ENCODE results near the gene KLHL34. TPM values are rescaled to one million over a fixed set of nuclear protein-coding genes. Genes with fewer than 3 reads are reported as not detected.

KLHL34 gene, protein sequence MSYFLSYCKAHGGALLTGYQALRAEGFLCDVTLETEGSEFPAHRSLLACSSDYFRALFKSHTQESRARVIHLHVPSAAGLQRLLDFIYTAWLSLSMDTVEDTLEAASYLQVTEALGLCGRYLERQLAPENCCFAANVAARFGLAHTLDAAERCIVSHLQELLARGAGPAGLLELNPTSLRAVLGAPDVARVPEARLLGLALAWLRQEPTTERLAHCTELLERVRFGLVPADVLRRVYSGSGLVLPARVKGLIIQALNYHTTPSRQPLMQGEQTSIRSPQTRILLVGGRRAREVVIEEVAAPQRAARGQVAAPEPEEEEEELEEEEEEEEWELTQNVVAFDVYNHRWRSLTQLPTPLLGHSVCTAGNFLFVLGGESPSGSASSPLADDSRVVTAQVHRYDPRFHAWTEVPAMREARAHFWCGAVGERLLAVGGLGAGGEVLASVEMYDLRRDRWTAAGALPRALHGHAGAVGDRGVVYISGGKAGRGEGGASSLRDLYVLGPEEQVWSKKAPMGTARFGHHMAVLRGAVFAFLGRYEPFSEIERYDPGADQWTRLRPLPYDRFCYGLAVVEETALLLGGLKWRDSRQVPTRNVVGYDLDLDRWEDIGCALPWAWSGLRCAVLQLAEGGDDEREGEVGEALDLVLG
- total RNA-seq: 10 to 100 TPM in 2 of 9 donors, 1 to 10 TPM in 7; 3.3 to 12.3 (median 6.1) TPM
- 1 to 10 TPM; 3.4 to 3.9 TPM for polyA plus RNA-seq
- long read RNA-seq, donor 1, transcript KLHL34-201 (1 exons, 3,641 nt): major isoform, 26 of 29 reads
- long read RNA-seq, donor 1, partial matches to known transcripts: 0 of 29 reads
- long read RNA-seq, donor 1, other reads (novel, unspliced or antisense): 3 of 29 reads
- long read RNA-seq, donor 2, transcript KLHL34-201 (1 exons, 3,641 nt): major isoform, 30 of 31 reads
- long read RNA-seq, donor 2, partial matches to known transcripts: 0 of 31 reads
- long read RNA-seq, donor 2, other reads (novel, unspliced or antisense): 1 of 31 reads
- long read RNA-seq, donor 3, transcript KLHL34-201 (1 exons, 3,641 nt): major isoform, 29 of 30 reads
- long read RNA-seq, donor 3, partial matches to known transcripts: 0 of 30 reads
- long read RNA-seq, donor 3, other reads (novel, unspliced or antisense): 1 of 30 reads

DNA sequence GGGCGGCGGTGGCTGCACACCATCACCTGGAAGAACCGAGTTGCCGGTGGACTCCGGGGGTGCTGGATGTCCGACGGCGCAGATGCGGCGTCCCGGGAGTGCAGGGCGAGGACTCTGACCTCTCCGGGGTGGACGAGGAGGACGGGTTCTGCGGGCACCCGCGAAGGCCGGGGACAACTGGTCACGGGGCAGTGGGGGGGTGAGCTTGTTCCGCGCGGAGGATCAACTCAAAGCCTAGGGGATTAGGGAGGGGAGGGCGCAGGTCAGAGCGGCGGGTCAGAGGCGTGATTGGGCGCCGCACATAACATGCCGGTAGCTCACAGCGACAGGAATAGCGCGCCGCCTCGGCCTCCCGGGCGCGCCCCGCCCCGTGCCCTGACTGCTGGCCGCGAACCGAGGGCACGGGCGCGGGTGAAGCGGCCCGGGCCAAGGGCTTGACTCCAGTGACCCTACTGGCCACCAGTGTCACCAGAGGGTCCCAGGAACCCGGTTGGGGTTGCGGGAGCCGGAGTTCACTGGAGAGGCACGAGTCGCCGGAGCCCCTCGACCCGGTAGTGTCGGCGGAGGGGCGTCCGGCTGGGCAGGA is at the start of gene KLHL34:
KLHL34 (minus strand) TSS at position 179 of the 586 bp plus-strand sequence. CDS start 542 bp downstream, outside the sequence.
- intact Hi-C loops (cut with DNase I): no loop called here
- H3K36me3 ChIP-seq: no peaks in the 10 kb centered on the region
- H3K9me3 ChIP-seq: peaks cover 0 to 4% (median 0%) of the 10 kb centered on the region in 12 donors
- H3K27me3 ChIP-seq: peaks cover 0 to 28% (median 0%) of the 10 kb centered on the region in 9 donors
- 1 to 57% (median 24%) methylated on average over 44 to 60 of the region's 60 CpGs for WGBS, 4 donors
- H3K4me3 ChIP-seq: peak within 1 kb of the TSS in 11 of 12 donors; percentile 10 to 58 (median 46)
- peak; percentile 30 to 55 (median 36) for DNase-seq
- peak within 1 kb of the TSS in 11 of 12 donors; percentile 54 to 92 (median 76) for H3K27ac ChIP-seq
- peak; percentile 76 to 89 (median 84) for ATAC-seq
- TF ChIP-seq, protein P1, sequence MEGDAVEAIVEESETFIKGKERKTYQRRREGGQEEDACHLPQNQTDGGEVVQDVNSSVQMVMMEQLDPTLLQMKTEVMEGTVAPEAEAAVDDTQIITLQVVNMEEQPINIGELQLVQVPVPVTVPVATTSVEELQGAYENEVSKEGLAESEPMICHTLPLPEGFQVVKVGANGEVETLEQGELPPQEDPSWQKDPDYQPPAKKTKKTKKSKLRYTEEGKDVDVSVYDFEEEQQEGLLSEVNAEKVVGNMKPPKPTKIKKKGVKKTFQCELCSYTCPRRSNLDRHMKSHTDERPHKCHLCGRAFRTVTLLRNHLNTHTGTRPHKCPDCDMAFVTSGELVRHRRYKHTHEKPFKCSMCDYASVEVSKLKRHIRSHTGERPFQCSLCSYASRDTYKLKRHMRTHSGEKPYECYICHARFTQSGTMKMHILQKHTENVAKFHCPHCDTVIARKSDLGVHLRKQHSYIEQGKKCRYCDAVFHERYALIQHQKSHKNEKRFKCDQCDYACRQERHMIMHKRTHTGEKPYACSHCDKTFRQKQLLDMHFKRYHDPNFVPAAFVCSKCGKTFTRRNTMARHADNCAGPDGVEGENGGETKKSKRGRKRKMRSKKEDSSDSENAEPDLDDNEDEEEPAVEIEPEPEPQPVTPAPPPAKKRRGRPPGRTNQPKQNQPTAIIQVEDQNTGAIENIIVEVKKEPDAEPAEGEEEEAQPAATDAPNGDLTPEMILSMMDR (IDR thresholded peaks at IDR 0.05): no peak
- TF ChIP-seq POLR2A (IDR thresholded peaks at IDR 0.05): peak in 1 of 2 donors; percentile 47
- H3K4me1 ChIP-seq: no peaks in the 10 kb centered on the region

DNA sequence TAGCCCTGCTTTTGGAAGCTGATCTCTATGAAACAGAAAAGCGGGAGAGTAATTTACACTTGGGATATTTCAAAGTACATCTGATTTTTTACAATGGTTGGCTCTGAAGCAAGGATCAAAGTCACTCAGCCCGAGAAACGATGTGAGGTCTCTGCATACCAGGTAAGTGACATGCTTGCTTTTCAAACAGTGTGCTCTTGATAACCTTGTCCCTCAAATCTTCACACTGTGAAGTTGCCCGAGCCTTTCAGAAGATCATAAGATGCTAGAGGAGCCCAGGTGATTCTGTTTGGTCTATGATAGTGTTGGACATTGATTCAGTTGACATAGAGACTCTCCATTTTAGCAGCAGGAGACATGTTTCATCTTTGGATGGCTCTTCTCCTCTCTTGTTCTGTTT is 47.1 kb upstream of the KLHL34 start:
- H3K27me3 ChIP-seq: peaks cover 0 to 3% (median 0%) of the 10 kb centered on the region in 9 donors
- H3K36me3 ChIP-seq: peaks cover 0 to 8% (median 0%) of the 10 kb centered on the region in 9 donors
- 58 to 67% (median 63%) methylated on average over 4 of the region's 4 CpGs for WGBS, 4 donors
- DNase-seq: no peak
- ATAC-seq: no peak
- no peak overlapping the region for H3K27ac ChIP-seq
- no peak overlapping the region for H3K4me3 ChIP-seq
- no peak for TF ChIP-seq POLR2A (IDR thresholded peaks at IDR 0.05)
- TF ChIP-seq, protein P1 (IDR thresholded peaks at IDR 0.05): no peak
- H3K9me3 ChIP-seq: no peaks in the 10 kb centered on the region
- peaks cover 0 to 6% (median 0%) of the 10 kb centered on the region in 12 donors for H3K4me1 ChIP-seq
- intact Hi-C loops (cut with DNase I): no loop called here

DNA sequence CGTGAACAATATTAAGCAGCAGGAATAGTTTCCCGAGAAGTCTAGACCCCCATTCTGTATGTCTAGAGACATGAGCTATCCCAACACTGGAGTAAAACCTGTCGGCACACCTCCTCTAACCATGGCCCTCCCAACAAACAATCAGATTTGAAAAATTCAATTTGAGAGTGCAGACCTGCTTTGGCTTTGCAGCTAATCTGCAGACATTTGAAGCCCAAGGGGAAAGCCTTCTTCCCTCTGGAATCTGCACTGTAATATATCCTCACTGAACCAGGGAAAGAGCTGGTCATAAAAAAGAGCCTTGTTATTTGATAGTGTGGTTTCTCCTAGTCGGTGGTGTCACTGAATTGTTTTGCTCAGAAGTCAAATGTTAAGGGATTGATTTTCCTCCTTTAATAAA is 44.6 kb upstream of the KLHL34 start:
- TF ChIP-seq, protein P1 (IDR thresholded peaks at IDR 0.05): no peak
- TF ChIP-seq POLR2A (IDR thresholded peaks at IDR 0.05): no peak
- intact Hi-C loops (cut with DNase I): no loop called here
- ATAC-seq: no peak
- Histone ChIP-seq H3K27ac (no peak overlapping the region), H3K4me3 (no peak overlapping the region), H3K4me1 (no peaks in the 10 kb centered on the region), H3K27me3 (peaks cover 0 to 3% (median 0%) of the 10 kb centered on the region in 9 donors), H3K36me3 (peaks cover 0 to 5% (median 0%) of the 10 kb centered on the region in 9 donors), H3K9me3 (no peaks in the 10 kb centered on the region)
- 75 to 80% (median 79%) methylated on average over 4 of the region's 4 CpGs for WGBS, 4 donors
- DNase-seq: no peak
